ENCODE results near the gene CERS6.
A peak's percentile ranks its signal among the peaks of the same experiment; 100 is the strongest.

The CERS6 gene

DNA sequence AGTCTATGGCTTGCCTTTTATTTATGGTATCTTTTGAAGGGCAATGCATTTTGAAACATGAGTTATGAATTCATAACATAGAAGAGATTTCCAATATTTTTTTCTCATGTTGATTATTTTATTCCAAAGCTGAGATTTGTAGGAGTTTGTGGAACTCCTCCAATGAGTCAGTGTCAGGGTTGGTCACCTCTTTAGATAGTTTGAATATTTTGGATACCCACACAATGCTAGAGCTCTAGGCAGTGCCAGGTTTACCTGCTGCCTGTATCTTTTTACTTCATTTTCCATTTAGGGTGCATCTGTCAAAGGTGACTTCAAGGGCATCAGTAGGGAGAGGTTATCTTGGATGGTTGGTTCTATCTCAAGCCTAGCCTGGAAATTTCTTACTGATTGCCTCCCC, 152.7 kb downstream of the CERS6 start:
- DNase-seq = no peak

- no peak for DNase-seq
Observed at GRCh38 chr2:168611091-168611490, 155.0 kb downstream of the CERS6 start.

- no peak for DNase-seq
Observed at GRCh38 chr2:168611896-168612650, 156.0 kb downstream of the CERS6 start.

- DNase-seq = no peak
Observed at GRCh38 chr2:168612719-168613118, 156.6 kb downstream of the CERS6 start.

DNA sequence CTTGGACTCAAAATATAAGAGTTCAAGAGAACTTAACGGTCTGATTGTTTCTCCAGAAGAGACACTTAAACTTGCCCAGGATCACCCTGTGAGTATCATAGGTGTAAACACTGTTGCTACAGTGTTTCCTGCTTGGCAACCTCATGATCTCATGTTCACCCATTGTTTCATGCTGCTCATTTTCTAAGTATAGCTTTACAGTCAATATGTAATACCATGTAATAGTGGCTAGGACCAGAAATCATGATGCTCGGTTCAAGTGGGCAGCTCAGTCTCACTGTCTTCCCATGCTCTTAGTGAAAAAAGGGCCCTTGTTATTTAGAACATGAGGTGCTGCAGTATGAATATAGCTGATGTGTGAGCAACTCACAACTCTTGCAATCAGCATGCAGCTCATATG, 157.5 kb downstream of the CERS6 start:
- no peak for DNase-seq

DNA sequence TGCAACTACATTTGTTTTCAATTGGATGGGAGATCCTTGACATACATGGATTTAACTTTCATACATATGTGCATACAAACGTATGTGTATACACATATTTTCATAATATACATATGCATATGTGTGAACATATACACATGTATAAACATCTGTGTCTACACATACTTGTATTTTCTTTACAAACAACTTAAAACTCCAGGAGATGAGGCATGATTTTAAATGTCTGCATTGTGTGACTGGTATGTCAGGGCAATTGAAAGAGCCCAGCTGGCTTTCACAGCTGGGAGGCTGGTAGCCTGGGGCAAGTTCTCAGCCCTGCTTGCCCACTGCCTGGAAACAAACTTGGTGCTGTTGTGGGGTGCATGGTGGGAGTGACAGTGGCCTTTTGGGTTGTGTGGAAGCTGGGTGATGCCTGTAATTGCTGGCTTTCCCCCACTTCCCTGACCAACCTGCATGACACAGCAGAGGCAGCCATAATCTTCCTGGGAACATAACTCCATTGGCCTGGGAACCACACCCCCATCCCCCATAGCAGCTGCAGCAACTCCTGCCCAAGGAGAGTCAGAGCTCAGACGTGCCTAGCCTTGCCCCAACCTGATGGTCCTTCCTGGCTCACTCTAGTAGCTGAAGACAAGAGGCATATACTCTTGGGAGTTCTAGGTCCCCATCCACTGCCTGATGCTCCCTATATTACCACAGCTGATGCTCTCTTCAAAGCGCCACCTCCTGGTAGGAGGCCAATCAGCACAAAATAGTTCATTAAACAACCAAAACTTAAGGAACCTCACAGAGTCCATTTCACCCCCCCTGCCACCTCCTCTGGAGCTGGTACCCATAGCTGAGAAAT, 158.3 kb downstream of the CERS6 start:
- no peak for DNase-seq

- DNase-seq = no peak
Observed at GRCh38 chr2:168620554-168620953, 164.5 kb downstream of the CERS6 start.

- DNase-seq = no peak
Observed at GRCh38 chr2:168622559-168622958, 166.5 kb downstream of the CERS6 start.

GRCh38 chr2:168624028-168624427, 168.0 kb downstream of the CERS6 start:
- no peak for DNase-seq

GRCh38 chr2:168626096-168626495, 170.0 kb downstream of the CERS6 start:
- DNase-seq = no peak

DNA sequence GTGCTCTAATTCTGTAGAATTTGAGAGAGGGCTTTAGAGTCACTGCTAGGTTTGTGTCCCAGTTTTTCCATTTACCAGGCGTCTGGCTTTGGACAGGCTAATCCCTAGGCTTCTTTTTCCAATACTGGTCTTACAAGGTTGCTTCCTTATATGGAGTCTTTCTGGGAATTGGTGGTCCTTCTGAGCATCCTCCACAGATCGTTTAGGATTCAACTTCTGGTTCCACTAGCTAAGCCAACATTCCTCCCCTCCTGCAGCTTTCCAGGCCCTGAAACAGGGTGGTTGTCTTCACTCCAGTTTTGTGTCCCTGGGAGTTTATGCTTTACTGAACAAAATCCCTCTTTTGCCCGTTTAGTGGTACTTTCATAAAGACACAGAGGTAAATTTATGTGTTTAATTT, 170.6 kb downstream of the CERS6 start:
- no peak for DNase-seq

DNA sequence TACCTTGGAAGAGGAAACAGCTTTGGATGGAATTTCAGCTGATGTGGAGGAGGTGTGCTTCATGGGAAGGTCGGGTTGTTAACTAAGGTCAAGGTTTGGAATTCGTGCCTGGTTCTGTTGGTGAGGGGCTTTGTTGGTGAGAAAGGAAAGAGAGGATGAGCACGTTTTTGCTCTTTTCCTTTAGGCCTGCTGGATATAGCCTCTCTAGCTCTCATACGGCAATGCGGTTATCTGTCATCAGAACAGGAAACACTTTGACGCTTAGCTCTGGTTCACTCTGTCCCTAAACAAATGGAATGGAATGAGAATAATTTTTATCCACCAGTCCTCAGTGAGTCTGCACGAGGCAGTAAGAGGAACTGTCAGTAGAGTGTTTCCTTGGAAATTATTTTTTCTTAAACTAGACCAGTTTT, 176.6 kb downstream of the CERS6 start:
- no peak for DNase-seq

DNA sequence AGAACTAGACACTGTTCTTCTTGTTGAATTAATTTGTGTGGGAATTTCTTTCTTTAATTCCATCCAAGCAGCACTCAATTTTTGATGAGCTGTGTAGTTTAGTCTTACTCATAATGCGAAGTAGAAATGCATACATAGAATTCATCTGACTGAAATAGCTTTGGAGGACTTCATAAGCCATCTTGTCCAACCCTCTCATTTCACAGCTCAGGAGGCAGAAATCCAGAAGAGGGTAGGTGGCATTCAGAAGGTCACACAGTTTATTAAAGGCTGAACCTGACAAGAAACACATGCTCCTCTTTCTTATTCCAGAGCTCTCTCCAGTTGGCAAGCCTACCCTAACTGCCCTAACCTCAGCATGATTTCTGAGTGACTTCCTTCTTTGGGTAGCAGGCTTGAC, 177.1 kb downstream of the CERS6 start:
- DNase-seq = no peak

GRCh38 chr2:168633895-168634294, 177.8 kb downstream of the CERS6 start:
- no peak for DNase-seq

GRCh38 chr2:168635065-168635577, 179.0 kb downstream of the CERS6 start:
- DNase-seq = peak; percentile 72

- no peak for DNase-seq
Observed at GRCh38 chr2:168639018-168639417, 182.9 kb downstream of the CERS6 start.

DNA sequence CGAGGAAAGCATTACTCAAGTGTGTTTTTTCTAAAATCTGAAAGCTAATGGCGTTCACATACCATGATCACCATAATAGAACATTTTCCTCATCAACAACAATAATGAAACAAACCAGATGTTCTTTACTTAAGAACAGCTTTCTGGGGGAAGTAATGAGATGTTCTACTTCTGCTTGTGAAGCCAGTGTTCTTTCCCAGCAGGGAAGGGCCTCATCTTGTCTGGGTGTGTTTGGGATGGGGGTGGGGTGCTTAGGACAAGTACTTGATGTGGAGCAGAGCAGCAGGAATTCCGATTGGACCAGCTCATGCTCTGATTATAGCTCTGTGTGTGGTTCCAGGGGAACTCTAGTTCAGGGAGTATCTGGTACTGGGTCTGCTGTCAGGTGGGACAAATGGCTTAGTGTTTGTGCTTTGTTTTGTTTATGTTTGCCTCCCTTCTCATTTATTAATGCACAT, 183.4 kb downstream of the CERS6 start:
- DNase-seq = peak; percentile 53

DNA sequence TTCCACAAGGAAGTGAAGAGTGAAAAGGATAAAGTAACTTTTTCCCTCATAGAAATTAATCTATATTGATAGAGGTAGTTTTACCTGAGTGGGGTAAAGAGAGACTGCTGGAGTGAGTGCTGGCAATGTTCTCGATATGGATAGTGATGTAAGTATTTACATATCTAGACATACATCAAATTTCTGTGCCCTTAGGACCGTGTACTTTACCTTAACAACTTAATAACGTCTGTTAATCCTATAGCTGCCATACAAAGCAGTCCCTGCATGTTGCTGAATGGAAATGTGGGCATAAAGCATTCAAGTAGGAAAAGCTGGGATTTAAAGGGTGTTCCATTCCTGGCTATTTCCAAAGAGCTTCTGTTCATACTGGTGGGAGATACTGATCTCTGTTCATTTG, 184.0 kb downstream of the CERS6 start:
- DNase-seq = no peak

DNA sequence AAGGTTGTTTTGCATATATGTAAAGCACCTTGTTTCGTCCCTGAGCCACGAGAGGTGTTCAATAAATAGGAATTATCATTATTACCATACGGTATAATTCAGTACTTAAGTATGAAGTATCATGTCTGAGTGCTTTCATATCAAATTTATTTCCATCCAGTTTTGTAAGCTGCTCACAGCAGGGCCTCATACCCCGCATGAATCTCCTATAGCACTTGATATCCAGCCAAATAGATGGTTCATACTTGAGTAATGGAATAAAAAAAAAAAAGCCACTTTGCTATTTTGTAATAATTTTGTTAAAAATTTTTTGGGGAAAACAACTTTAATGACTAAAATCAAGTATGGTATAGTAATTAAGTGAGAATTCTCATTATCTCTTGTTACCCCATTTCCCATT, 185.6 kb downstream of the CERS6 start:
- no peak for DNase-seq

GRCh38 chr2:168642873-168643272, 186.8 kb downstream of the CERS6 start:
- no peak for DNase-seq

GRCh38 chr2:168643979-168644378, 187.9 kb downstream of the CERS6 start:
- no peak for DNase-seq

DNA sequence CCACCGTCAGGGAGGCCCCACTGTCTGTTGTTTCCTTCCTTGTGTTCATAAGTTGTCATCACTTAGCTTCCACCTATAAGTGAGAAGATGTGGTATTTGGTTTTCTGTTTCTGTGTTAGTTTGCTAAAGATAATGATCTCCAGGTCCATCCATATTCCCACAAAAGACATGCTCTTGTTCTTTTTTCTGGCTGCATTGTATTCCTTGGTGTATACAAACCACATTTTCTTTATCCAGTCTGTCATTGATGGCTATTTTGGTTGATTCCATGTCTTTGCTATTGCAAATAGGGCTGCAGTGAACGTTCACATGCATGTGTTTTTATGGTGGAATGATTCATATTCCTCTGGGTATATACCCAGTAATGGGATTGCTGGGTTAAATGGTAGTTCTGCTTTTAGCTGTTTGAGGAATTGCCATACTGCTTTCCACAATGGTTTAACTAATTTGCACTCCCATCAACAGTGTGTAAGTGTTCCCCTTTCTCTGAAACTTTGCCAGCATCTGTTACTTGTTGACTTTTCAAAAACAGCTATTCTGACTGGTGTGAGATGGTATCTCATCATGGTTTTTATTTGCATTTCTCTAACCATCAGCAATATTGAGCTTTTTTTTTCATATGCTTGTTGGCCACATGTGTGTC, 189.7 kb downstream of the CERS6 start:
- no peak for DNase-seq

GRCh38 chr2:168649105-168649504, 193.0 kb downstream of the CERS6 start:
- DNase-seq = no peak
